GM15510 (cell line): ENCODE measurements around the gene ANKRD52.

ENCODE experiments used
- POLR2A ChIP-seq: IDR thresholded peaks from 3 replicates; pipeline ENCODE4 v1.6.1; 2011; ENCODE audit warnings: borderline replicate concordance; ENCODE audit not compliant: insufficient read length; ENCODE audit errors: extremely low read depth

The ANKRD52 gene

GRCh38 chr12:56257071-56257470 is 1.1 kb downstream of the ANKRD52 start:
- no peak for TF ChIP-seq POLR2A

GRCh38 chr12:56256326-56256960 is 1.7 kb downstream of the ANKRD52 start:
- no peak for TF ChIP-seq POLR2A

- TF ChIP-seq POLR2A = no peak
Observed at GRCh38 chr12:56255671-56256070, 2.5 kb downstream of the ANKRD52 start.

GRCh38 chr12:56253091-56253490 is 5.1 kb downstream of the ANKRD52 start:
- no peak for TF ChIP-seq POLR2A

GRCh38 chr12:56252649-56253048 is 5.5 kb downstream of the ANKRD52 start:
- TF ChIP-seq POLR2A = no peak

GRCh38 chr12:56248711-56249110 is 9.5 kb downstream of the ANKRD52 start:
- no peak for TF ChIP-seq POLR2A

GRCh38 chr12:56247923-56248322 is 10.3 kb downstream of the ANKRD52 start:
- TF ChIP-seq POLR2A = no peak

GRCh38 chr12:56244494-56244893 is 13.7 kb downstream of the ANKRD52 start:
- no peak for TF ChIP-seq POLR2A

- no peak for TF ChIP-seq POLR2A
Observed at GRCh38 chr12:56243731-56244181, 14.4 kb downstream of the ANKRD52 start.

GRCh38 chr12:56242986-56243385 is 15.2 kb downstream of the ANKRD52 start:
- no peak for TF ChIP-seq POLR2A

GRCh38 chr12:56241424-56242303 is 16.5 kb downstream of the ANKRD52 start:
- TF ChIP-seq POLR2A = no peak

- TF ChIP-seq POLR2A = no peak
Observed at GRCh38 chr12:56237552-56237951, 20.6 kb downstream of the ANKRD52 start.

GRCh38 chr12:56236985-56237384 is 21.2 kb downstream of the ANKRD52 start:
- TF ChIP-seq POLR2A = no peak

GRCh38 chr12:56236091-56236490 is 22.1 kb downstream of the ANKRD52 start:
- no peak for TF ChIP-seq POLR2A

- no peak for TF ChIP-seq POLR2A
Observed at GRCh38 chr12:56234746-56235436, 23.3 kb downstream of the ANKRD52 start.
